HEK293 (cell line): ENCODE data around the gene PCSK5.

ENCODE experiments used
- CTCF ChIA-PET: fragments of 350-600 bp; formaldehyde crosslinking; extraction: SDS; loops from one replicate; lab custom pipeline; 2021; ENCODE audit warnings: antibody characterized with exemption; lab: Yijun Ruan, JAX
- POLR2A ChIA-PET: fragments of 300-600 bp; formaldehyde crosslinking; extraction: SDS; loops from one replicate; lab custom pipeline; 2020; ENCODE audit warnings: antibody characterized with exemption, inconsistent platforms; lab: Yijun Ruan, JAX
- H3K27ac ChIP-seq: fragments of 200-500 bp; sonication (Bioruptor generic); 2 replicates; pipeline ENCODE4 v1.5.1; 2014; ENCODE audit warnings: low read depth, low read length, control low read depth, inconsistent platforms; ENCODE audit errors: extremely low read depth
- H3K36me3 ChIP-seq, 2 experiments: fragments of 200-500 bp in 1 of 2; sonication (Bioruptor generic) in 1 of 2; 1 replicate in 1 of 2; 2 replicates in 1 of 2; pipeline ENCODE4 v1.5.1; 2014 to 2017; ENCODE audit warnings: inconsistent platforms in 2 of 2, low read length in 2 of 2; ENCODE audit not compliant: control insufficient read depth in 2 of 2, insufficient read depth in 1 of 2
- H3K4me1 ChIP-seq: fragments of 200-500 bp; sonication (Bioruptor generic); 2 replicates; pipeline ENCODE4 v1.5.1; 2014; ENCODE audit warnings: mild to moderate bottlenecking, low read length, inconsistent platforms; ENCODE audit not compliant: control insufficient read depth, insufficient read depth
- H3K4me3 ChIP-seq: 2 replicates; pipeline ENCODE4 v1.5.1; 2011; ENCODE audit warnings: low read depth, mild to moderate bottlenecking, control low read depth, low read length, moderate library complexity
- H3K9me3 ChIP-seq: fragments of 200-500 bp; sonication (Bioruptor generic); 2 replicates; pipeline ENCODE4 v1.5.1; 2014; ENCODE audit warnings: low read depth, low read length, inconsistent platforms; ENCODE audit not compliant: control insufficient read depth, insufficient read depth
- EGR2 ChIP-seq: fragments of 450-650 bp; formaldehyde crosslinking; IDR thresholded peaks from 2 replicates; pipeline ENCODE4 v1.5.1; 2016; ENCODE audit warnings: low read depth, missing biosample characterization, missing genetic modification characterization
- GLI2 ChIP-seq: fragments of 450-650 bp; formaldehyde crosslinking; IDR thresholded peaks from 2 replicates; pipeline ENCODE4; 2017; ENCODE audit warnings: missing biosample characterization, missing genetic modification characterization, low read depth, borderline replicate concordance
- GLIS1 ChIP-seq: fragments of 450-650 bp; formaldehyde crosslinking; IDR thresholded peaks from 2 replicates; pipeline ENCODE4 v1.5.1; 2016; ENCODE audit warnings: missing biosample characterization, missing genetic modification characterization
- KLF7 ChIP-seq: fragments of 450-650 bp; formaldehyde crosslinking; IDR thresholded peaks from 2 replicates; pipeline ENCODE4 v1.5.1; 2016; ENCODE audit warnings: missing biosample characterization, missing genetic modification characterization, borderline replicate concordance
- PRDM4 ChIP-seq: fragments of 450-650 bp; formaldehyde crosslinking; IDR thresholded peaks from 2 replicates; pipeline ENCODE4 v1.5.1; 2017; ENCODE audit warnings: missing biosample characterization, missing genetic modification characterization
- SCRT2 ChIP-seq: fragments of 450-650 bp; formaldehyde crosslinking; IDR thresholded peaks from 2 replicates; pipeline ENCODE4 v1.5.1; 2016; ENCODE audit warnings: missing biosample characterization, missing genetic modification characterization
- ZBTB1 ChIP-seq: fragments of 450-650 bp; formaldehyde crosslinking; IDR thresholded peaks from 2 replicates; pipeline ENCODE4 v1.5.1; 2016; ENCODE audit warnings: missing biosample characterization, missing genetic modification characterization
- ZBTB26 ChIP-seq: fragments of 450-650 bp; formaldehyde crosslinking; optimal IDR thresholded peaks from 2 replicates; pipeline ENCODE3; 2016; ENCODE audit warnings: missing biosample characterization, mild to moderate bottlenecking, missing genetic modification characterization
- ZBTB8A ChIP-seq: fragments of 450-650 bp; formaldehyde crosslinking; IDR thresholded peaks from 2 replicates; pipeline ENCODE4 v1.5.1; 2016; ENCODE audit warnings: missing biosample characterization, missing genetic modification characterization
- ZFP37 ChIP-seq: fragments of 450-650 bp; formaldehyde crosslinking; IDR thresholded peaks from 2 replicates; pipeline ENCODE4 v1.5.1; 2016; ENCODE audit warnings: missing biosample characterization, missing genetic modification characterization
- ZNF112 ChIP-seq: fragments of 450-650 bp; formaldehyde crosslinking; IDR thresholded peaks from 2 replicates; pipeline ENCODE4 v1.5.0; 2017; ENCODE audit warnings: missing biosample characterization, missing genetic modification characterization
- ZNF146 ChIP-seq: fragments of 450-650 bp; formaldehyde crosslinking; IDR thresholded peaks from 2 replicates; pipeline ENCODE4 v1.5.1; 2016; ENCODE audit warnings: missing biosample characterization, missing genetic modification characterization
- ZNF292 ChIP-seq: fragments of 450-650 bp; formaldehyde crosslinking; IDR thresholded peaks from 2 replicates; pipeline ENCODE4 v1.5.1; 2016; ENCODE audit warnings: low read depth, missing biosample characterization, missing genetic modification characterization, borderline replicate concordance
- ZNF341 ChIP-seq: fragments of 450-650 bp; formaldehyde crosslinking; IDR thresholded peaks from 2 replicates; pipeline ENCODE4; 2016; ENCODE audit warnings: low read depth, missing biosample characterization, missing genetic modification characterization
- ZNF362 ChIP-seq: fragments of 450-650 bp; formaldehyde crosslinking; IDR thresholded peaks from 2 replicates; pipeline ENCODE4 v1.5.1; 2016; ENCODE audit warnings: missing biosample characterization, missing genetic modification characterization
- ZNF391 ChIP-seq: fragments of 450-650 bp; formaldehyde crosslinking; IDR thresholded peaks from 2 replicates; pipeline ENCODE4 v1.5.1; 2016; ENCODE audit warnings: low read depth, missing biosample characterization, missing genetic modification characterization, borderline replicate concordance
- ZNF433 ChIP-seq: fragments of 450-650 bp; formaldehyde crosslinking; IDR thresholded peaks from 2 replicates; pipeline ENCODE4 v1.5.1; 2016; ENCODE audit warnings: missing biosample characterization, missing genetic modification characterization, low read depth
- ZNF561 ChIP-seq: fragments of 450-650 bp; IDR thresholded peaks from 2 replicates; pipeline ENCODE4 v1.5.1; 2018; ENCODE audit warnings: missing biosample characterization, missing genetic modification characterization, borderline replicate concordance
- ZNF596 ChIP-seq: fragments of 450-650 bp; IDR thresholded peaks from 2 replicates; pipeline ENCODE4 v1.5.0; 2018; ENCODE audit warnings: missing biosample characterization, mild to moderate bottlenecking, missing genetic modification characterization, moderate library complexity
- ZNF704 ChIP-seq: fragments of 450-650 bp; formaldehyde crosslinking; IDR thresholded peaks from 2 replicates; pipeline ENCODE4 v1.5.1; 2016; ENCODE audit warnings: missing biosample characterization, missing genetic modification characterization
- ZNF747 ChIP-seq: fragments of 450-650 bp; formaldehyde crosslinking; IDR thresholded peaks from 2 replicates; pipeline ENCODE4 v1.5.1; 2016; ENCODE audit warnings: missing biosample characterization, missing genetic modification characterization

Gene PCSK5

GRCh38 chr9:75847085-75847484 lies 43.4 kb upstream of the PCSK5 start:
- Histone ChIP-seq H3K9me3 (no peaks in the 10 kb centered on the region), H3K4me1 (no peaks in the 10 kb centered on the region), H3K36me3 (no peaks in the 10 kb centered on the region), H3K27ac (no peak overlapping the region), H3K4me3 (no peak overlapping the region)
- POLR2A ChIA-PET, result interaction anchor here (1.6 kb wide), 1 partner anchor 43 kb away, joined by 7 read pairs; the partner anchor contains the start of gene PCSK5
- CTCF ChIA-PET, result interaction anchor here (0.6 to 0.7 kb wide), 2 partner anchors 42 to 127 kb away, joined by 3 to 4 read pairs; no protein-coding TSS in a partner anchor
- TF ChIP-seq PRDM4 (tag by site-specific recombination), result no peak
- TF ChIP-seq KLF7 (tag by site-specific recombination), result no peak
- TF ChIP-seq SCRT2 (tag by site-specific recombination), result no peak
- no peak for TF ChIP-seq EGR2 (tag by site-specific recombination)

GRCh38 chr9:75850459-75851200 lies 39.8 kb upstream of the PCSK5 start:
- CTCF ChIA-PET, result no interaction called here
- H3K4me1 ChIP-seq, result no peaks in the 10 kb centered on the region
- TF ChIP-seq ZNF391 (no peak), ZNF292 (tag by site-specific recombination) (no peak), ZNF341 (tag by site-specific recombination) (no peak), ZNF704 (no peak), ZNF112 (tag by site-specific recombination) (no peak), ZBTB1 (tag by site-specific recombination) (no peak), ZNF747 (tag by site-specific recombination) (no peak), ZBTB8A (tag by site-specific recombination) (no peak), GLI2 (tag by site-specific recombination) (no peak)
- TF ChIP-seq, all 188 proteins: peak for 0
- no peaks in the 10 kb centered on the region for H3K9me3 ChIP-seq
- no peak overlapping the region for H3K4me3 ChIP-seq
- no peaks in the 10 kb centered on the region for H3K36me3 ChIP-seq
- POLR2A ChIA-PET, result no interaction called here
- H3K27ac ChIP-seq, result no peak overlapping the region

GRCh38 chr9:75851917-75852316 lies 38.6 kb upstream of the PCSK5 start:
- CTCF ChIA-PET, result interaction anchor here (0.6 to 0.7 kb wide), 2 partner anchors 32 to 169 kb away, joined by 4 read pairs; no protein-coding TSS in a partner anchor
- POLR2A ChIA-PET, result interaction anchor here (0.7 kb wide), 1 partner anchor 760 kb away, joined by 8 read pairs; no protein-coding TSS in a partner anchor
- Histone ChIP-seq H3K27ac (no peak overlapping the region), H3K9me3 (no peaks in the 10 kb centered on the region), H3K4me3 (no peak overlapping the region), H3K4me1 (no peaks in the 10 kb centered on the region), H3K36me3 (no peaks in the 10 kb centered on the region)
- TF ChIP-seq ZNF561 (tag by site-specific recombination) (no peak), ZNF362 (tag by site-specific recombination) (no peak), GLIS1 (tag by site-specific recombination) (no peak), ZNF596 (no peak), ZBTB26 (tag by site-specific recombination) (no peak), ZNF146 (tag by site-specific recombination) (no peak), ZFP37 (tag by site-specific recombination) (no peak), ZBTB8A (tag by site-specific recombination) (no peak), ZNF704 (no peak), ZNF433 (tag by site-specific recombination) (no peak)
